Testis (tissue), 3 donors: Measurements from ENCODE around the gene COLEC11. TPM values are rescaled to one million over a fixed set of nuclear protein-coding genes. Genes with fewer than 3 reads are reported as not detected.

ENCODE experiments used
- DNase-seq: peaks from one replicate; pipeline ENCODE4 v3.0.0-alpha.2; 2019
- H3K27ac ChIP-seq, 2 donors: fragments of 200-600 bp; sonication (generic); one replicate each; pipeline ENCODE4 v1.5.1; 2019
- H3K27me3 ChIP-seq: fragments of 200-600 bp; sonication (generic); one replicate; pipeline ENCODE4 v1.5.1; 2019
- H3K36me3 ChIP-seq: fragments of 200-600 bp; sonication (generic); one replicate; pipeline ENCODE4 v1.5.1; 2017; ENCODE audit warnings: low read depth; ENCODE audit errors: missing control alignments
- H3K4me1 ChIP-seq: fragments of 200-600 bp; sonication (generic); one replicate; pipeline ENCODE4 v1.5.1; 2019
- H3K4me3 ChIP-seq, 2 donors: fragments of 200-600 bp; sonication (generic); one replicate each; pipeline ENCODE4 v1.5.1; 2017 to 2019
- H3K9me3 ChIP-seq: fragments of 200-600 bp; sonication (generic); one replicate; pipeline ENCODE4 v1.5.1; 2017
- POLR2A ChIP-seq: fragments of 450-650 bp; IDR thresholded peaks from one replicate; pipeline ENCODE4 v1.6.1; 2017; ENCODE audit warnings: antibody characterized with exemption, mild to moderate bottlenecking, moderate library complexity
- WGBS, 2 donors: methylation state at CpG; one replicate each; pipeline ENCODE4 v1.1.5; 2018; 5-methylcytosine and 5-hydroxymethylcytosine counted together
- intact Hi-C: fragments of 100-400 bp; cut with DNase I; formaldehyde crosslinking; loops from one replicate; pipeline ENCODE4 v1.15.1; 2023; ENCODE audit warnings: low total_unique reads
- polyA plus RNA-seq: library from polyadenylated mRNA; stranded (reverse); fragments of 350-450 nt; fragmentation: Illumina TruSeq; extraction: RNeasy Lipid Tissue Mini Kit (QIAGEN cat#74804); gene quantifications from one replicate; pipeline ENCODE4 v1.2.3, GENCODE V29; 2014; ENCODE audit warnings: low read depth, low replicate concordance; ENCODE audit not compliant: insufficient read depth
- total RNA-seq, 2 donors: library from RNA; depleted of rRNA; stranded (reverse); fragments of >200 nt; gene quantifications; one replicate each; pipeline ENCODE4 v1.2.3, GENCODE V29; 2016
- TF ChIP-seq, protein P1 (sequence below), 3 experiments: fragments of 450-650 bp in 2 of 3; fragments of 200-600 bp in 1 of 3; sonication (generic) in 1 of 3; IDR thresholded peaks; one replicate each; pipeline ENCODE4 v1.5.1; 2016 to 2019; ENCODE audit warnings: antibody characterized with exemption in 3 of 3, mild to moderate bottlenecking in 2 of 3, moderate library complexity in 1 of 3

COLEC11 gene
- total and polyA plus RNA-seq, 3 donors from 2014 or later: 12.7 to 15.8 (median 15.4) TPM

DNA sequence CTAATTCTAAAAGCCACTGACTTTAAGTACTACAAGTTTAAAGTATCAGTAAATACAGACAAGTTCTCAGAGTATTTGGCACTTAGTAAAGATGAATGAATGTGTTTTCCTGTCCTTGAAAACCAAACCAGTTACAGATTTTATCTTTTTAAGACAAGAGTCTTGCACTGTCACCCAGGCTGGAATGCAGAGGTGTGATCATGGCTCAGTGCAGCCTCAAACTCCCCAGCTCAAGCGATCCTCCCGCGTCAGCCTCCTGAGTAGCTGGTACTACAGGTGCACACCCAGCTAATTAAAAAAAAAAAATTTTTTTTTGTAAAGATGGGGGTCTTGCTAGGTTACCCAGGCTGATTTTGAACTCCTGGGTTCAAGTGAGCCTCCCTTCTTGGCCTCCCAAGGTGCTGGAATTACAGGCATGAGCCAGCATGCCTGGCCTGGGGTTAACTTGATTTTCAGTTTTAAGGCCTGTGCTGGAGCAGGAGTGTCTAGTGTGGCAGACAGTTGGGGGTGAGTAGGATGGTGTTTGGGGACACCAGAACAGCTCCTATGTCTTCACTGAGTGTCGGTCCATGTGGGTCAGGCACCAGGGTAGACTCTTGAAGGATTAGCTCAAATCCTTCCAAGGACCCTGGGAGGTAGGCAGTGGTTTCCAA, 10.2 kb upstream of the COLEC11 start:
- peak overlapping the region; percentile 26 to 76 for H3K27ac ChIP-seq
- intact Hi-C loops: no loop called here
- H3K9me3 ChIP-seq: no peaks in the 10 kb centered on the region
- TF ChIP-seq POLR2A: no peak
- TF ChIP-seq, protein P1, sequence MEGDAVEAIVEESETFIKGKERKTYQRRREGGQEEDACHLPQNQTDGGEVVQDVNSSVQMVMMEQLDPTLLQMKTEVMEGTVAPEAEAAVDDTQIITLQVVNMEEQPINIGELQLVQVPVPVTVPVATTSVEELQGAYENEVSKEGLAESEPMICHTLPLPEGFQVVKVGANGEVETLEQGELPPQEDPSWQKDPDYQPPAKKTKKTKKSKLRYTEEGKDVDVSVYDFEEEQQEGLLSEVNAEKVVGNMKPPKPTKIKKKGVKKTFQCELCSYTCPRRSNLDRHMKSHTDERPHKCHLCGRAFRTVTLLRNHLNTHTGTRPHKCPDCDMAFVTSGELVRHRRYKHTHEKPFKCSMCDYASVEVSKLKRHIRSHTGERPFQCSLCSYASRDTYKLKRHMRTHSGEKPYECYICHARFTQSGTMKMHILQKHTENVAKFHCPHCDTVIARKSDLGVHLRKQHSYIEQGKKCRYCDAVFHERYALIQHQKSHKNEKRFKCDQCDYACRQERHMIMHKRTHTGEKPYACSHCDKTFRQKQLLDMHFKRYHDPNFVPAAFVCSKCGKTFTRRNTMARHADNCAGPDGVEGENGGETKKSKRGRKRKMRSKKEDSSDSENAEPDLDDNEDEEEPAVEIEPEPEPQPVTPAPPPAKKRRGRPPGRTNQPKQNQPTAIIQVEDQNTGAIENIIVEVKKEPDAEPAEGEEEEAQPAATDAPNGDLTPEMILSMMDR (IDR thresholded peaks at IDR 0.05): no peak
- H3K36me3 ChIP-seq: no peaks in the 10 kb centered on the region
- no peak overlapping the region for H3K4me3 ChIP-seq
- 38 to 50% methylated on average over 3 to 4 of the region's 4 CpGs for WGBS, 2 donors
- no peak for DNase-seq
- H3K27me3 ChIP-seq: no peaks in the 10 kb centered on the region
- peaks cover 15% of the 10 kb centered on the region for H3K4me1 ChIP-seq

DNA sequence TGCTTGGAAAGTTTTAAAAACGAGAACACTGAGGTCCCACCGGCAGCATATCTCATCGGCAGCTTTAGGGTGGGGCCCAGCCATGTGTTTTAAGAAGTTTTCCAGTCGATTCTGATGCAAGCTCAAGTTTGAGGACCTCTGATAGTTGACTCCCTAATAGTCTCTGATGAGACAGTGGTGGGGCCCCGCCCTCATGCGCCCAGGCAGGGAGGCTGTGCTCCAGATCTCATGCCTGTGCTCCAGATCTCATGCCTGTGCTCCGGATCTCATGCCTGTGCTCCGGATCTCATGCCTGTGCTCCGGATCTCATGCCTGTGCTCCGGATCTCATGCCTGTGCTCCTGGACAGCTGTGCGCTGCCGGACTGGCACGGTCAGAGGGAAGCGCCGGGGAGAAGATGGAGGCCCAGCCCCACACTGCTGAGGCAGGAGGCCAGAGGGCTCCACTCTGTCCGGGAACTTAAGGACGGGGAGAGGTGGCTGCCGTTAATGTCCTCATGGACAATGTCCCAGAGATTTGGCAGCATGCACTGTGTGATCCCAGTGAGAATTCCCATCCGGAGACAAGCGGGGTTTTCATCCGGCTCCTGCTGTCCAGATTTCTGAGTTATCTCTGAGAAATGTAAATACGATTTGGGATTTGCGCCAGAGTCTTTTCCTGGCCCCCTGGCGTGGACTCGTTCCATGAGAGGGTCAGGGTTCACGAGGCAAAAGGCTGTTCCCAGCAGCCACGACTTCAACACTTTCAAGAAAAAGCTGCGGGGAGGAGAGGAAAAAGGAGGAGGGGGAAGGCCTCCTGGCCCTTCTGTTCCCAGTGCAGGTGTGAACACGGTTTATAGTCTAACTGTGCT, 9.4 kb upstream of the COLEC11 start:
- Histone ChIP-seq H3K9me3 (no peaks in the 10 kb centered on the region), H3K27ac (peak overlapping the region; percentile 26 to 76), H3K4me3 (no peak overlapping the region), H3K27me3 (no peaks in the 10 kb centered on the region), H3K4me1 (peaks cover 15% of the 10 kb centered on the region), H3K36me3 (no peaks in the 10 kb centered on the region)
- intact Hi-C loops: no loop called here
- peak; percentile 56 for DNase-seq
- no peak for TF ChIP-seq POLR2A
- TF ChIP-seq, protein P1 (IDR thresholded peaks at IDR 0.05): no peak
- WGBS, 2 donors: 55 to 58% methylated on average over 27 to 29 of the region's 29 CpGs

DNA sequence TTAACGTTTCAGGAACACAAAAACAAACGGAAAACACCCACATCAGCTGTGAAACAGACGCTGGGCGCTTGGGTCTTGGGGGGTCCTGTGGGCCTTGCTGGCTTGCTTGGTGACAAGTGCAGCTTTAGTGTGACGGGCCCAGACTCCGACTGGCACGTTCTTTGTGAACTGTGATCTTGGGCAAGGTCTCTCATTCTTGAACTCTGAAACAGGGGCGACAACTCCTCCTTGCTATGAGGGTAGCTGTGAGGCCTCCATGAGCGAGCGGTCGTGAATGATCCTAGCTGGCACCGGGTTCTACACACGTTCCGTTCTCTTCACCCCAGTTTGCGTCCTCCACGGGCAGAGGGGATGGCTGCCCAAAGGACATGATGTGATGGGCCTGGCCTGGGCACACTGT, 8.7 kb upstream of the COLEC11 start:
- Histone ChIP-seq H3K36me3 (no peaks in the 10 kb centered on the region), H3K4me3 (no peak overlapping the region), H3K9me3 (no peaks in the 10 kb centered on the region), H3K27me3 (no peaks in the 10 kb centered on the region), H3K4me1 (peaks cover 15% of the 10 kb centered on the region), H3K27ac (peak overlapping the region; percentile 26 to 76)
- intact Hi-C loops: no loop called here
- 69 to 78% methylated on average over 16 of the region's 16 CpGs for WGBS, 2 donors
- TF ChIP-seq POLR2A: no peak
- TF ChIP-seq, protein P1 (IDR thresholded peaks at IDR 0.05): no peak
- DNase-seq: no peak

DNA sequence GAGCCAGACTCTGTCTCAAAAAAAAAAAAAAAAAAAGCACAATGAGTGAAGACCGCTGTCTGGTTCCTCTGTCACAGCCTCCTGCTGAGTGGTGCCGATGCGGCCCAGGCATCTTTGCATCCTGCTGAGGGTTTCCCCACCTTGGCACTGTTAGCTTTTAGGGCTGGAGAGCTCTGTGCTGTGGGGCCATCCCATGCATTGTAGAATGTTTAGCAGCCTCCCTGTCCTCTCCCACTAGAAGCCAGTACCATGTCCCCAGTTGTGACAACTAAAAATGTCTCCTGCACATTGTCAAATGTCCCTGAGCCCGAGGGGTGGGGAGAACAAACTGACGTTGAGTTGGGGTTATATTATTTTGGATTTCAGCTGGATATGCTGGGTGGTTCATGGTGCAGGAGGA, 7.9 kb upstream of the COLEC11 start:
- WGBS, 2 donors: 91 to 93% methylated on average over 5 of the region's 5 CpGs
- intact Hi-C loops: no loop called here
- TF ChIP-seq, protein P1 (IDR thresholded peaks at IDR 0.05): no peak
- TF ChIP-seq POLR2A: no peak
- H3K4me3 ChIP-seq: no peak overlapping the region
- H3K27ac ChIP-seq: no peak overlapping the region
- H3K9me3 ChIP-seq: no peaks in the 10 kb centered on the region
- DNase-seq: no peak
- no peaks in the 10 kb centered on the region for H3K27me3 ChIP-seq
- H3K36me3 ChIP-seq: no peaks in the 10 kb centered on the region
- H3K4me1 ChIP-seq: peaks cover 15% of the 10 kb centered on the region
